WTC11 (cell line): ENCODE results near the gene FLOT2. TPM values are rescaled to one million over a fixed set of nuclear protein-coding genes. Genes with fewer than 3 reads are reported as not detected.

Experiments used
- ATAC-seq: fragments of 200-7000 bp; cut with Tn5 transposase; 2 replicates; pipeline ENCODE4 v1.10.0; 2021; ENCODE audit warnings: mild to moderate bottlenecking, moderate library complexity
- CTCF ChIA-PET: fragments of 300-600 bp; sonication (Branson Sonifier 250); formaldehyde crosslinking; loops from one replicate; lab custom pipeline; 2021; ENCODE audit warnings: antibody characterized with exemption; lab: Charles Lee
- POLR2A ChIA-PET: fragments of 350-600 bp; sonication (Branson Sonifier 250); formaldehyde crosslinking; loops from one replicate; lab custom pipeline; 2021; ENCODE audit warnings: antibody characterized with exemption; lab: Charles Lee
- DNase-seq: peaks from one replicate; pipeline ENCODE4 v3.0.0; 2021; ENCODE audit warnings: low spot score
- H3K27ac Mint-ChIP-seq: 2 replicates; pipeline ENCODE4 v1.8.0; 2021; ENCODE audit warnings: mixed read lengths
- H3K27me3 Mint-ChIP-seq: 2 replicates; pipeline ENCODE4 v1.8.0; 2021; ENCODE audit warnings: low read depth, mild to moderate bottlenecking, moderate library complexity, mixed read lengths
- H3K36me3 Mint-ChIP-seq: 2 replicates; pipeline ENCODE4 v1.8.0; 2021; ENCODE audit warnings: mixed read lengths
- H3K4me1 Mint-ChIP-seq: 2 replicates; pipeline ENCODE4 v1.8.0; 2022; ENCODE audit warnings: mixed read lengths
- H3K4me3 Mint-ChIP-seq: 2 replicates; pipeline ENCODE4 v1.8.0; 2021; ENCODE audit warnings: mild to moderate bottlenecking, moderate library complexity, mixed read lengths
- H3K9me3 Mint-ChIP-seq: 2 replicates; pipeline ENCODE4 v1.8.0; 2021; ENCODE audit warnings: mixed read lengths
- CBFB ChIP-seq: sonication (generic); formaldehyde crosslinking; IDR thresholded peaks from 2 replicates; pipeline ENCODE4 v1.8.1; 2022; ENCODE audit warnings: mild to moderate bottlenecking, low read depth, missing genetic modification reagents
- FOXJ3 ChIP-seq: sonication (generic); formaldehyde crosslinking; IDR thresholded peaks from 2 replicates; pipeline ENCODE4 v1.9.0; 2021; ENCODE audit warnings: missing genetic modification reagents, mild to moderate bottlenecking, borderline replicate concordance
- FOXK1 ChIP-seq: sonication (generic); formaldehyde crosslinking; IDR thresholded peaks from 2 replicates; pipeline ENCODE4 v1.8.0; 2022; ENCODE audit warnings: mild to moderate bottlenecking, moderate library complexity, missing genetic modification reagents
- GABPB1 ChIP-seq: sonication (generic); formaldehyde crosslinking; IDR thresholded peaks from 2 replicates; pipeline ENCODE4 v1.8.1; 2023; ENCODE audit warnings: mild to moderate bottlenecking, missing genetic modification reagents
- PRRX2 ChIP-seq: fragments of 250-450 bp; sonication (Bioruptor Pico); IDR thresholded peaks from 2 replicates; pipeline ENCODE4 v1.8.0; 2021; ENCODE audit warnings: mild to moderate bottlenecking
- RELA ChIP-seq: sonication (generic); formaldehyde crosslinking; IDR thresholded peaks from 2 replicates; pipeline ENCODE4 v1.8.1; 2022; ENCODE audit warnings: missing genetic modification reagents, mild to moderate bottlenecking, borderline replicate concordance
- SOX15 ChIP-seq: fragments of 250-450 bp; sonication (Bioruptor Pico); IDR thresholded peaks from 2 replicates; pipeline ENCODE4 v1.9.0; 2021; ENCODE audit warnings: mild to moderate bottlenecking
- SP1 ChIP-seq: sonication (generic); formaldehyde crosslinking; conservative IDR thresholded peaks from 2 replicates; pipeline ENCODE4 v1.8.1; 2022; ENCODE audit warnings: missing genetic modification reagents
- TCF7 ChIP-seq: sonication (generic); formaldehyde crosslinking; IDR thresholded peaks from 2 replicates; pipeline ENCODE4 v1.8.0; 2022; ENCODE audit warnings: mild to moderate bottlenecking, low read depth, missing genetic modification reagents, moderate library complexity
- TEAD1 ChIP-seq: sonication (generic); formaldehyde crosslinking; IDR thresholded peaks from 2 replicates; pipeline ENCODE4 v1.8.0; 2022; ENCODE audit warnings: mild to moderate bottlenecking, missing genetic modification reagents
- TEAD4 ChIP-seq: sonication (generic); formaldehyde crosslinking; IDR thresholded peaks from 2 replicates; pipeline ENCODE4 v1.8.0; 2022; ENCODE audit warnings: mild to moderate bottlenecking, missing genetic modification reagents
- ZBTB21 ChIP-seq: sonication (generic); formaldehyde crosslinking; IDR thresholded peaks from 2 replicates; pipeline ENCODE4 v1.8.1; 2023; ENCODE audit warnings: mild to moderate bottlenecking, missing genetic modification reagents, borderline replicate concordance
- ZNF263 ChIP-seq: sonication (generic); formaldehyde crosslinking; IDR thresholded peaks from 2 replicates; pipeline ENCODE4 v1.8.1; 2022; ENCODE audit warnings: low read depth, mild to moderate bottlenecking, moderate library complexity, missing genetic modification reagents
- total RNA-seq: library from RNA; stranded (reverse); gene quantifications from 3 replicates; pipeline ENCODE4 v1.2.3, GENCODE V29; 2021
- TF ChIP-seq, protein P1 (sequence below): sonication (generic); formaldehyde crosslinking; IDR thresholded peaks from 2 replicates; pipeline ENCODE4 v1.8.1; 2022; ENCODE audit warnings: missing genetic modification reagents, borderline replicate concordance
- TF ChIP-seq, protein P2 (sequence below): fragments of 250-450 bp; sonication (Bioruptor Pico); conservative IDR thresholded peaks from 2 replicates; pipeline ENCODE4 v1.9.0; 2021; ENCODE audit warnings: mild to moderate bottlenecking
- TF ChIP-seq, protein P3 (sequence below): sonication (generic); formaldehyde crosslinking; IDR thresholded peaks from 2 replicates; pipeline ENCODE4 v1.8.1; 2023; ENCODE audit warnings: mild to moderate bottlenecking, missing genetic modification reagents, borderline replicate concordance
- TF ChIP-seq, protein P4 (sequence below): sonication (generic); formaldehyde crosslinking; IDR thresholded peaks from 2 replicates; pipeline ENCODE4 v1.8.1; 2023; ENCODE audit warnings: mild to moderate bottlenecking, missing genetic modification reagents
- TF ChIP-seq, protein P5 (sequence below): fragments of 250-450 bp; sonication (Bioruptor Pico); IDR thresholded peaks from 2 replicates; pipeline ENCODE4 v1.9.0; 2021; ENCODE audit warnings: mild to moderate bottlenecking
- TF ChIP-seq, protein P6 (sequence below): sonication (generic); formaldehyde crosslinking; IDR thresholded peaks from 2 replicates; pipeline ENCODE4 v1.8.1; 2022; ENCODE audit warnings: mild to moderate bottlenecking, moderate library complexity, missing genetic modification reagents
- TF ChIP-seq, protein P7 (sequence below): sonication (generic); formaldehyde crosslinking; IDR thresholded peaks from 2 replicates; pipeline ENCODE4 v1.8.0; 2022; ENCODE audit warnings: missing genetic modification reagents

The FLOT2 gene
- total RNA-seq, 1 experiment from 2014 or later: 139 TPM

DNA sequence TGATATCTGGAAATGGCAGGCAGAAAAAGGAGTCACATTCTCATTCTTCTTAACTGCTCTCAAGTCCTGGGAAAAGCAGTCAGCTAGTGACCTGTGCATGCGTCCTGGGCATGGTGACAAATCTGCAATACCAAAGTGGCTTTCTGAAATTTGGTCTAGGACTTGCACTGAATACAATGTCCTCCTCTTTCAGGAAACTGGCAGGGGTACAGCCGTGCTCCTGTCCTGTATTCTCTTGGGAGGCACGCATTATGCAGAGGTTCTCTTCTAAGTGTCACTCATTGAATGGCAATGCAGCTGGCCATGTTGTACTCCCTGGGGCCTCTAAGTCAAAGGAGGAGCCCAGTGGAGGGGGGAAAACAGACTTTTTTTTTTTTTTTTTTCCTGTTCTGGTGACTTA is 43.1 kb upstream of the FLOT2 start (continued):
- TF ChIP-seq RELA (CRISPR knock-in tag): no peak
- TF ChIP-seq, protein P1, sequence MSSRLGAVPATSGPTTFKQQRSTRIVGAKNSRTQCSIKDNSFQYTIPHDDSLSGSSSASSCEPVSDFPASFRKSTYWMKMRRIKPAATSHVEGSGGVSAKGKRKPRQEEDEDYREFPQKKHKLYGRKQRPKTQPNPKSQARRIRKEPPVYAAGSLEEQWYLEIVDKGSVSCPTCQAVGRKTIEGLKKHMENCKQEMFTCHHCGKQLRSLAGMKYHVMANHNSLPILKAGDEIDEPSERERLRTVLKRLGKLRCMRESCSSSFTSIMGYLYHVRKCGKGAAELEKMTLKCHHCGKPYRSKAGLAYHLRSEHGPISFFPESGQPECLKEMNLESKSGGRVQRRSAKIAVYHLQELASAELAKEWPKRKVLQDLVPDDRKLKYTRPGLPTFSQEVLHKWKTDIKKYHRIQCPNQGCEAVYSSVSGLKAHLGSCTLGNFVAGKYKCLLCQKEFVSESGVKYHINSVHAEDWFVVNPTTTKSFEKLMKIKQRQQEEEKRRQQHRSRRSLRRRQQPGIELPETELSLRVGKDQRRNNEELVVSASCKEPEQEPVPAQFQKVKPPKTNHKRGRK: no peak
- TF ChIP-seq, protein P2, sequence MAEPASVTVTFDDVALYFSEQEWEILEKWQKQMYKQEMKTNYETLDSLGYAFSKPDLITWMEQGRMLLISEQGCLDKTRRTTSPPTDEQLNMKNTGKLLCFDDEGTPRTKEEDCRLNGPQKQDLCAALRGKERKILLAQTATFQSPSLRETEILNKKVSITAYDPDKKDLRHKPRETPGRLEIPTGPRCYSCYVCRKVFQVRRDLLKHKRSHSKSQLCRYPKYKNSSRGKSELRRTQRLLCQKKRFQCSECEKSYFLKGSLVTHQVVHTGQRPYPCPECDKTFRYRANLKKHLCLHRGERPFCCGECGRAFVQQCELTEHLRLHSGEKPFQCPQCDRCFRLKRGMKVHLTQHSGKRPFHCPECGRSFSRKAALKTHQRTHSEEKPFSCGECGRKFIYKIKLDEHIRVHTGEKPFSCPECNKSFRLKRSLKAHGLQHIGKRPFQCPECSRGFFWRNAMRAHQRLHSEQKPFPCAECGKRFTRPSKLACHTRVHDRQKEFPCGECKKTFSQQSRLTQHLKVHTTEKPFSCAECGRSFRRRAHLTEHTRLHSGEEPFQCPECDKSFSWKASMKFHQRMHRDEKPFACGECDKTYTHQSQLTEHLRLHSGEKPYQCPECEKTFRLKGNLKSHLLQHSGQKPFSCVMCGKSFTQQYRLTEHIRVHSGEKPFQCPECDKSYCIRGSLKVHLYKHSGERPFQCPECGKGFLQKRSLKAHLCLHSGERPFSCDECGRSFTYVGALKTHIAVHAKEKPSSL (CRISPR knock-in tag): no peak
- TF ChIP-seq, protein P3, sequence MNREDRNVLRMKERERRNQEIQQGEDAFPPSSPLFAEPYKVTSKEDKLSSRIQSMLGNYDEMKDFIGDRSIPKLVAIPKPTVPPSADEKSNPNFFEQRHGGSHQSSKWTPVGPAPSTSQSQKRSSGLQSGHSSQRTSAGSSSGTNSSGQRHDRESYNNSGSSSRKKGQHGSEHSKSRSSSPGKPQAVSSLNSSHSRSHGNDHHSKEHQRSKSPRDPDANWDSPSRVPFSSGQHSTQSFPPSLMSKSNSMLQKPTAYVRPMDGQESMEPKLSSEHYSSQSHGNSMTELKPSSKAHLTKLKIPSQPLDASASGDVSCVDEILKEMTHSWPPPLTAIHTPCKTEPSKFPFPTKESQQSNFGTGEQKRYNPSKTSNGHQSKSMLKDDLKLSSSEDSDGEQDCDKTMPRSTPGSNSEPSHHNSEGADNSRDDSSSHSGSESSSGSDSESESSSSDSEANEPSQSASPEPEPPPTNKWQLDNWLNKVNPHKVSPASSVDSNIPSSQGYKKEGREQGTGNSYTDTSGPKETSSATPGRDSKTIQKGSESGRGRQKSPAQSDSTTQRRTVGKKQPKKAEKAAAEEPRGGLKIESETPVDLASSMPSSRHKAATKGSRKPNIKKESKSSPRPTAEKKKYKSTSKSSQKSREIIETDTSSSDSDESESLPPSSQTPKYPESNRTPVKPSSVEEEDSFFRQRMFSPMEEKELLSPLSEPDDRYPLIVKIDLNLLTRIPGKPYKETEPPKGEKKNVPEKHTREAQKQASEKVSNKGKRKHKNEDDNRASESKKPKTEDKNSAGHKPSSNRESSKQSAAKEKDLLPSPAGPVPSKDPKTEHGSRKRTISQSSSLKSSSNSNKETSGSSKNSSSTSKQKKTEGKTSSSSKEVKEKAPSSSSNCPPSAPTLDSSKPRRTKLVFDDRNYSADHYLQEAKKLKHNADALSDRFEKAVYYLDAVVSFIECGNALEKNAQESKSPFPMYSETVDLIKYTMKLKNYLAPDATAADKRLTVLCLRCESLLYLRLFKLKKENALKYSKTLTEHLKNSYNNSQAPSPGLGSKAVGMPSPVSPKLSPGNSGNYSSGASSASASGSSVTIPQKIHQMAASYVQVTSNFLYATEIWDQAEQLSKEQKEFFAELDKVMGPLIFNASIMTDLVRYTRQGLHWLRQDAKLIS (CRISPR knock-in tag): no peak

DNA sequence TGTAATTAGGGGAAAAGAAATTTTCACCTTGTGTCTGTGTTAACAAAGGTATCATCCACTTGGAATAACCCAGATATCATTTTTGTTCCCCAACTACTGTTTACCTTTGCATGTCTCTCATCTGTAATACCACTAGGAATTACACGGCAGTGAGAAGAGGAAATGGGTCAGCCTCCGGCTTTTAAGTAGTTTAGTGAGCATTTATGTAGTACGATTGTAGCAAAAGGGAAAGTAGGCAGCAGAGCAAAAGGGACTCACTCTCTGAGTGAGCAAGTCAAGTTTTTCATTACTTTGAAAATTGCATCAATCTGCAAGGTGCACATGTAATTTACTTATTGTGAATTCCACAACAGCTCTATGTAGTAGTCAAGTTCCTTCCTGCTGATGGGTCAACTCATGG is 42.6 kb upstream of the FLOT2 start:
- no peak overlapping the region for H3K4me3 Mint-ChIP-seq
- POLR2A ChIA-PET: interaction anchor here (1.2 kb wide), 1 partner anchor 12 kb away, joined by 3 read pairs; no protein-coding TSS in a partner anchor
- no peaks in the 10 kb centered on the region for H3K27me3 Mint-ChIP-seq
- CTCF ChIA-PET: interaction anchor here (0.9 to 2.2 kb wide), 5 partner anchors 10 to 177 kb away, joined by 3 to 11 read pairs (median 4); partner anchors contain the start of gene PHF12
- peak overlapping the region; percentile 67 for H3K27ac Mint-ChIP-seq
- no peak for ATAC-seq
- peaks cover 58% of the 10 kb centered on the region for H3K4me1 Mint-ChIP-seq
- no peak for DNase-seq
- no peaks in the 10 kb centered on the region for H3K9me3 Mint-ChIP-seq
- H3K36me3 Mint-ChIP-seq: peaks cover 25% of the 10 kb centered on the region
- TF ChIP-seq CBFB (CRISPR knock-in tag): no peak
- TF ChIP-seq ZNF263 (CRISPR knock-in tag): no peak
- no peak for TF ChIP-seq PRRX2
- no peak for TF ChIP-seq TEAD1 (CRISPR knock-in tag)
- TF ChIP-seq SP1: no peak
- TF ChIP-seq GABPB1: no peak
- no peak for TF ChIP-seq TCF7 (CRISPR knock-in tag)
- no peak for TF ChIP-seq FOXJ3
- TF ChIP-seq, protein P4, sequence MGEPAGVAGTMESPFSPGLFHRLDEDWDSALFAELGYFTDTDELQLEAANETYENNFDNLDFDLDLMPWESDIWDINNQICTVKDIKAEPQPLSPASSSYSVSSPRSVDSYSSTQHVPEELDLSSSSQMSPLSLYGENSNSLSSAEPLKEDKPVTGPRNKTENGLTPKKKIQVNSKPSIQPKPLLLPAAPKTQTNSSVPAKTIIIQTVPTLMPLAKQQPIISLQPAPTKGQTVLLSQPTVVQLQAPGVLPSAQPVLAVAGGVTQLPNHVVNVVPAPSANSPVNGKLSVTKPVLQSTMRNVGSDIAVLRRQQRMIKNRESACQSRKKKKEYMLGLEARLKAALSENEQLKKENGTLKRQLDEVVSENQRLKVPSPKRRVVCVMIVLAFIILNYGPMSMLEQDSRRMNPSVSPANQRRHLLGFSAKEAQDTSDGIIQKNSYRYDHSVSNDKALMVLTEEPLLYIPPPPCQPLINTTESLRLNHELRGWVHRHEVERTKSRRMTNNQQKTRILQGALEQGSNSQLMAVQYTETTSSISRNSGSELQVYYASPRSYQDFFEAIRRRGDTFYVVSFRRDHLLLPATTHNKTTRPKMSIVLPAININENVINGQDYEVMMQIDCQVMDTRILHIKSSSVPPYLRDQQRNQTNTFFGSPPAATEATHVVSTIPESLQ (CRISPR knock-in tag): no peak
- TF ChIP-seq, protein P5, sequence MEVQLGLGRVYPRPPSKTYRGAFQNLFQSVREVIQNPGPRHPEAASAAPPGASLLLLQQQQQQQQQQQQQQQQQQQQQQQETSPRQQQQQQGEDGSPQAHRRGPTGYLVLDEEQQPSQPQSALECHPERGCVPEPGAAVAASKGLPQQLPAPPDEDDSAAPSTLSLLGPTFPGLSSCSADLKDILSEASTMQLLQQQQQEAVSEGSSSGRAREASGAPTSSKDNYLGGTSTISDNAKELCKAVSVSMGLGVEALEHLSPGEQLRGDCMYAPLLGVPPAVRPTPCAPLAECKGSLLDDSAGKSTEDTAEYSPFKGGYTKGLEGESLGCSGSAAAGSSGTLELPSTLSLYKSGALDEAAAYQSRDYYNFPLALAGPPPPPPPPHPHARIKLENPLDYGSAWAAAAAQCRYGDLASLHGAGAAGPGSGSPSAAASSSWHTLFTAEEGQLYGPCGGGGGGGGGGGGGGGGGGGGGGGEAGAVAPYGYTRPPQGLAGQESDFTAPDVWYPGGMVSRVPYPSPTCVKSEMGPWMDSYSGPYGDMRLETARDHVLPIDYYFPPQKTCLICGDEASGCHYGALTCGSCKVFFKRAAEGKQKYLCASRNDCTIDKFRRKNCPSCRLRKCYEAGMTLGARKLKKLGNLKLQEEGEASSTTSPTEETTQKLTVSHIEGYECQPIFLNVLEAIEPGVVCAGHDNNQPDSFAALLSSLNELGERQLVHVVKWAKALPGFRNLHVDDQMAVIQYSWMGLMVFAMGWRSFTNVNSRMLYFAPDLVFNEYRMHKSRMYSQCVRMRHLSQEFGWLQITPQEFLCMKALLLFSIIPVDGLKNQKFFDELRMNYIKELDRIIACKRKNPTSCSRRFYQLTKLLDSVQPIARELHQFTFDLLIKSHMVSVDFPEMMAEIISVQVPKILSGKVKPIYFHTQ: no peak
- TF ChIP-seq TEAD4: no peak
- TF ChIP-seq, protein P6, sequence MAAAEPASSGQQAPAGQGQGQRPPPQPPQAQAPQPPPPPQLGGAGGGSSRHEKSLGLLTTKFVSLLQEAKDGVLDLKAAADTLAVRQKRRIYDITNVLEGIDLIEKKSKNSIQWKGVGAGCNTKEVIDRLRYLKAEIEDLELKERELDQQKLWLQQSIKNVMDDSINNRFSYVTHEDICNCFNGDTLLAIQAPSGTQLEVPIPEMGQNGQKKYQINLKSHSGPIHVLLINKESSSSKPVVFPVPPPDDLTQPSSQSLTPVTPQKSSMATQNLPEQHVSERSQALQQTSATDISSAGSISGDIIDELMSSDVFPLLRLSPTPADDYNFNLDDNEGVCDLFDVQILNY (CRISPR knock-in tag): no peak
- TF ChIP-seq ZBTB21 (CRISPR knock-in tag): no peak
- no peak for TF ChIP-seq FOXK1 (CRISPR knock-in tag)
- TF ChIP-seq, protein P7, sequence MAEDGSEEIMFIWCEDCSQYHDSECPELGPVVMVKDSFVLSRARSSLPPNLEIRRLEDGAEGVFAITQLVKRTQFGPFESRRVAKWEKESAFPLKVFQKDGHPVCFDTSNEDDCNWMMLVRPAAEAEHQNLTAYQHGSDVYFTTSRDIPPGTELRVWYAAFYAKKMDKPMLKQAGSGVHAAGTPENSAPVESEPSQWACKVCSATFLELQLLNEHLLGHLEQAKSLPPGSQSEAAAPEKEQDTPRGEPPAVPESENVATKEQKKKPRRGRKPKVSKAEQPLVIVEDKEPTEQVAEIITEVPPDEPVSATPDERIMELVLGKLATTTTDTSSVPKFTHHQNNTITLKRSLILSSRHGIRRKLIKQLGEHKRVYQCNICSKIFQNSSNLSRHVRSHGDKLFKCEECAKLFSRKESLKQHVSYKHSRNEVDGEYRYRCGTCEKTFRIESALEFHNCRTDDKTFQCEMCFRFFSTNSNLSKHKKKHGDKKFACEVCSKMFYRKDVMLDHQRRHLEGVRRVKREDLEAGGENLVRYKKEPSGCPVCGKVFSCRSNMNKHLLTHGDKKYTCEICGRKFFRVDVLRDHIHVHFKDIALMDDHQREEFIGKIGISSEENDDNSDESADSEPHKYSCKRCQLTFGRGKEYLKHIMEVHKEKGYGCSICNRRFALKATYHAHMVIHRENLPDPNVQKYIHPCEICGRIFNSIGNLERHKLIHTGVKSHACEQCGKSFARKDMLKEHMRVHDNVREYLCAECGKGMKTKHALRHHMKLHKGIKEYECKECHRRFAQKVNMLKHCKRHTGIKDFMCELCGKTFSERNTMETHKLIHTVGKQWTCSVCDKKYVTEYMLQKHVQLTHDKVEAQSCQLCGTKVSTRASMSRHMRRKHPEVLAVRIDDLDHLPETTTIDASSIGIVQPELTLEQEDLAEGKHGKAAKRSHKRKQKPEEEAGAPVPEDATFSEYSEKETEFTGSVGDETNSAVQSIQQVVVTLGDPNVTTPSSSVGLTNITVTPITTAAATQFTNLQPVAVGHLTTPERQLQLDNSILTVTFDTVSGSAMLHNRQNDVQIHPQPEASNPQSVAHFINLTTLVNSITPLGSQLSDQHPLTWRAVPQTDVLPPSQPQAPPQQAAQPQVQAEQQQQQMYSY (CRISPR knock-in tag): no peak
- no peak for TF ChIP-seq SOX15 (CRISPR knock-in tag)
